Lung (tissue), 12 donors: ENCODE measurements around the gene MAB21L4. TPM values are rescaled to one million over a fixed set of nuclear protein-coding genes. Genes with fewer than 3 reads are reported as not detected.

ENCODE experiments used
- ATAC-seq: fragments of 200-7000 bp; cut with Tn5 transposase; one replicate; pipeline ENCODE4 v1.9.1; 2020; ENCODE audit warnings: moderate number of reproducible peaks; ENCODE audit not compliant: insufficient read depth, low FRiP score
- DNase-seq, 3 donors: peaks; one replicate each; pipeline ENCODE4 v3.0.0-alpha.2; 2013 to 2017
- H3K27ac ChIP-seq, 2 donors: one replicate each; pipeline ENCODE4 v1.5.1; 2013; ENCODE audit warnings: mild to moderate bottlenecking in 2 of 2, moderate library complexity in 2 of 2, control low read depth in 1 of 2, inconsistent platforms in 1 of 2, low read depth in 1 of 2, low read length in 1 of 2
- H3K27me3 ChIP-seq, 3 donors: one replicate each; pipeline ENCODE4 v1.5.1; 2013; ENCODE audit warnings: low read length in 2 of 3; ENCODE audit not compliant: control insufficient read depth in 3 of 3, insufficient read depth in 3 of 3
- H3K36me3 ChIP-seq, 4 donors: one replicate each; pipeline ENCODE4 v1.5.1; 2013; ENCODE audit warnings: low read length in 4 of 4, mild to moderate bottlenecking in 1 of 4, moderate library complexity in 1 of 4; ENCODE audit not compliant: control insufficient read depth in 4 of 4, insufficient read depth in 4 of 4
- H3K4me1 ChIP-seq, 5 donors: one replicate each; pipeline ENCODE4 v1.5.1; 2013; ENCODE audit warnings: low read length in 5 of 5, mild to moderate bottlenecking in 2 of 5, moderate library complexity in 1 of 5; ENCODE audit not compliant: control insufficient read depth in 5 of 5, insufficient read depth in 5 of 5
- H3K4me3 ChIP-seq: one replicate; pipeline ENCODE4 v1.5.1; 2013; ENCODE audit warnings: mild to moderate bottlenecking, control low read depth, moderate library complexity
- H3K9ac ChIP-seq, 2 donors: one replicate each; pipeline ENCODE4 v1.5.1; 2013; ENCODE audit warnings: low read length in 2 of 2, control low read depth in 1 of 2; ENCODE audit not compliant: insufficient read depth in 1 of 2
- H3K9me3 ChIP-seq, 4 donors: one replicate each; pipeline ENCODE4 v1.5.1; 2013; ENCODE audit warnings: low read length in 3 of 4, mild to moderate bottlenecking in 1 of 4, moderate library complexity in 1 of 4; ENCODE audit not compliant: control insufficient read depth in 4 of 4, insufficient read depth in 3 of 4
- CTCF ChIP-seq: IDR thresholded peaks from 2 replicates; pipeline ENCODE4 v1.5.1; 2012; ENCODE audit warnings: mild to moderate bottlenecking; ENCODE audit errors: control extremely low read depth, extremely low read depth
- WGBS, 2 donors: extraction: QIAGEN DNeasy Blood & Tissue Kit; methylation state at CpG; one replicate each; pipeline ENCODE4 v1.1.7; 2013; 5-methylcytosine and 5-hydroxymethylcytosine counted together
- polyA plus RNA-seq, 2 donors: library from polyadenylated mRNA; stranded (reverse); fragments of 200-250 nt; gene quantifications; one replicate each; pipeline ENCODE4 v1.2.1, GENCODE V29; 2013
- total RNA-seq, 2 donors: library from RNA; depleted of rRNA in 1 of 2; stranded (reverse); fragments of >200 nt in 1 of 2; gene quantifications; one replicate each; pipeline ENCODE4 v1.2.1, GENCODE V29; 2014 to 2021
- donor health status: control.
- donor health status: control.
- donor health status: Bipolar disorder and iron deficiency.
- donor health status: healthy.
- donor health status: DM: yes; HTN: yes; CAD: no.

The MAB21L4 gene
- total and polyA plus RNA-seq, 4 donors = 2.9 to 21.1 (median 6.8) TPM

DNA sequence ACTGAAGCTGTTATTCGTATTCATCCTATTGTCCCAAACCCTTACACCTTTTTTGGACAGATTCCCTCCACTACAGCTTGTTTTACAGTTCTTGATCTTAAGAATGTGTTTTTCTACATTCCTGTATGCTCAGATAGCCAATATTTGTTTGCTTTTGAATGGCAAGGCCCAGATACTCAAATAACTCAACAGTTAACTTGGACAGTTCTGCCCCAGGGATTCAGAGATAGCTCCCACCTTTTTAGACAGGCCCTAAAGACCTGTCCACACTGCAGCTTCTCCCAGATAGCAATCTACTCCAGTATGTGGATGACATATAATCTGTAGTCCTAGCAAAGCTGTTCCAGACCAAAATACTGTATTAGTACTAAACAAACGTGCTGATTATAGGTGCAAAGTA, 34.4 kb downstream of the MAB21L4 start:
- ATAC-seq = no peak
- H3K36me3 ChIP-seq = no peaks in the 10 kb centered on the region
- WGBS, 2 donors = 66 to 82% methylated on average over 2 of the region's 2 CpGs

DNA sequence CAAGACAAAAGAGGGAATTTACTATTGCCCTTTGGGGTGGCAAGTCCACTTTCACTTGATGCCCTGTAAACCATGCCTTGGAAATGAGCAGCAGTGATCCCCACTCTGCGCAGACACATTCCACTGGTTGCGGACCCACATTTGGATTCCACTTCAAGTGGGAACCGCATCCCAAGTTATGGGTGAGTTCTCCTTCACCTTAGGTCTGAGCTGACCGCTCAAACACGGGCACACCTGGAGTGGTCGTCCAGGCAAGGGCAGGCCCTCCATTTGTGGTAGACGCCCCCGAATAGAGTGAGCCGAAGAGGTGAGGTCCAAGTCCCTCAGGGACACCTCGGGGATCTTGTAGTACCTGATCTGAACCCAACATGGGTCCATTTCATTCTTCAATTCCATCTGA, 37.1 kb downstream of the MAB21L4 start:
- no peak overlapping the region for H3K4me3 ChIP-seq
- H3K27ac ChIP-seq = no peak overlapping the region
- WGBS, 2 donors = 94 to 97% methylated on average over 10 of the region's 10 CpGs
- H3K9me3 ChIP-seq = peaks cover 0 to 6% (median 0%) of the 10 kb centered on the region in 4 donors
- DNase-seq = no peak
- H3K27me3 ChIP-seq = no peaks in the 10 kb centered on the region
- ATAC-seq = no peak
- no peak for TF ChIP-seq CTCF
- no peaks in the 10 kb centered on the region for H3K4me1 ChIP-seq
- no peaks in the 10 kb centered on the region for H3K36me3 ChIP-seq
- no peak overlapping the region for H3K9ac ChIP-seq

More for the DNA sequence above, 34.4 kb downstream of the MAB21L4 start:
- no peak overlapping the region for H3K27ac ChIP-seq
- H3K4me1 ChIP-seq = no peaks in the 10 kb centered on the region
- no peak overlapping the region for H3K4me3 ChIP-seq
- H3K27me3 ChIP-seq = no peaks in the 10 kb centered on the region
- TF ChIP-seq CTCF = no peak
- DNase-seq = no peak
- H3K9ac ChIP-seq = no peak overlapping the region
- no peaks in the 10 kb centered on the region for H3K9me3 ChIP-seq

DNA sequence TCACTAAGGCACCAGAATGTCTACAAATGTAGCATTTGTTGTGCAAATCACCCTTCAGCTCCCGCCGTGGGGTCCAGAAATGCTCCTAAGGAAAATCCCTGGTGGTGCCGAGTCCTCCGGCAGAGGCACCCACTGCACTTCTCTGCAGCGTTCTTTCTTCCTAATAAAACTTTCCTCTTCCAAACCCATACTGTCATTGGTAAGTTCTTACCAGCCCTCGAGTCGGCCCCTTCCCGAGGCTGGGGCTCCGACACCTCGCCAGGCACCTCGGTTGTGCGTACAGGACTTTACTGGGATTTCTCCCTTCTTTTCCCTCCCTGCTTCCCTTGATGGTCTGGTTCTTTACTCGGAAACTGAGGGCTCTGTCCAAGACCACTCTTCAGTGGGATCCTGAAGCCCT, 37.6 kb downstream of the MAB21L4 start:
- Histone ChIP-seq H3K9me3 (peaks cover 0 to 6% (median 0%) of the 10 kb centered on the region in 4 donors), H3K27ac (no peak overlapping the region), H3K4me3 (no peak overlapping the region), H3K9ac (no peak overlapping the region), H3K27me3 (no peaks in the 10 kb centered on the region), H3K36me3 (no peaks in the 10 kb centered on the region), H3K4me1 (no peaks in the 10 kb centered on the region)
- ATAC-seq (no peak), DNase-seq (no peak)
- no peak for TF ChIP-seq CTCF
- 92 to 96% methylated on average over 13 of the region's 13 CpGs for WGBS, 2 donors
